Hepatocyte (in vitro differentiated cells): ENCODE results near the gene JMJD1C. TPM values are rescaled to one million over a fixed set of nuclear protein-coding genes. Genes with fewer than 3 reads are reported as not detected.

ENCODE experiments used
- DNase-seq: peaks from one replicate; pipeline ENCODE4 v3.0.0-alpha.2; 2016; ENCODE audit warnings: low spot score
- H2AFZ ChIP-seq: fragments of 200-600 bp; sonication (generic); 2 replicates; pipeline ENCODE4 v1.6.0; 2016; ENCODE audit warnings: antibody characterized with exemption, mild to moderate bottlenecking
- H3K27ac ChIP-seq: fragments of 200-600 bp; sonication (generic); 2 replicates; pipeline ENCODE4 v1.5.1; 2016; ENCODE audit warnings: mild to moderate bottlenecking
- H3K27me3 ChIP-seq: fragments of 200-600 bp; sonication (generic); 2 replicates; pipeline ENCODE4 v1.6.1; 2016
- H3K36me3 ChIP-seq: fragments of 200-600 bp; sonication (generic); replicated peaks from 2 replicates; pipeline ENCODE4 v1.5.1; 2016; ENCODE audit warnings: low read depth; ENCODE audit not compliant: insufficient read depth
- H3K4me1 ChIP-seq: fragments of 200-600 bp; sonication (generic); 2 replicates; pipeline ENCODE4 v1.5.1; 2016; ENCODE audit warnings: mild to moderate bottlenecking, moderate library complexity; ENCODE audit not compliant: insufficient read depth
- H3K4me2 ChIP-seq: fragments of 200-600 bp; sonication (generic); 2 replicates; pipeline ENCODE4 v1.6.0; 2016
- H3K4me3 ChIP-seq: fragments of 200-600 bp; sonication (generic); 2 replicates; pipeline ENCODE4 v1.5.1; 2016; ENCODE audit warnings: mild to moderate bottlenecking
- H3K79me2 ChIP-seq: fragments of 200-600 bp; sonication (generic); 2 replicates; pipeline ENCODE4 v1.6.0; 2017; ENCODE audit warnings: mild to moderate bottlenecking
- H3K9me2 ChIP-seq: fragments of 200-600 bp; sonication (generic); replicated peaks from 2 replicates; pipeline ENCODE4 v1.6.0; 2017; ENCODE audit warnings: mild to moderate bottlenecking; ENCODE audit not compliant: insufficient read depth
- H3K9me3 ChIP-seq: fragments of 200-600 bp; sonication (generic); 2 replicates; pipeline ENCODE4 v1.5.1; 2016; ENCODE audit warnings: low read depth, mild to moderate bottlenecking
- H4K20me1 ChIP-seq: fragments of 200-600 bp; sonication (generic); 2 replicates; pipeline ENCODE4 v1.6.0; 2016; ENCODE audit warnings: mild to moderate bottlenecking; ENCODE audit not compliant: insufficient read depth, poor library complexity, severe bottlenecking
- EZH2 ChIP-seq: fragments of 200-600 bp; sonication (generic); IDR thresholded peaks from 2 replicates; pipeline ENCODE4 v1.6.1; 2016; ENCODE audit warnings: antibody characterized with exemption, mild to moderate bottlenecking, borderline replicate concordance
- EZH2phosphoT487 ChIP-seq: fragments of 200-600 bp; sonication (generic); IDR thresholded peaks from one replicate; pipeline ENCODE4 v1.6.1; 2018; ENCODE audit warnings: antibody characterized with exemption, mild to moderate bottlenecking, low read depth, moderate library complexity; ENCODE audit not compliant: unreplicated experiment, severe bottlenecking
- WGBS: methylation state at CpG from one replicate; pipeline ENCODE4 v1.1.6; 2016; ENCODE audit warnings: low lambda C conversion rate; ENCODE audit errors: missing lambda C conversion rate; 5-methylcytosine and 5-hydroxymethylcytosine counted together
- polyA plus RNA-seq: library from polyadenylated mRNA; unstranded; fragments of >200 nt; fragmentation: Nextera tagmentation; extraction: Ambion mirVana; gene quantifications from 2 replicates; pipeline ENCODE4 v1.2.1, GENCODE V29; 2016
- total RNA-seq: library from RNA; depleted of rRNA; stranded (reverse); fragments of >200 nt; gene quantifications from 2 replicates; pipeline ENCODE4 v1.2.3, GENCODE V29; 2014
- TF ChIP-seq, protein P1 (sequence below): fragments of 200-600 bp; sonication (generic); IDR thresholded peaks from 2 replicates; pipeline ENCODE4 v1.5.1; 2016; ENCODE audit warnings: antibody characterized with exemption, mild to moderate bottlenecking; ENCODE audit not compliant: poor library complexity

The JMJD1C gene
- total and polyA plus RNA-seq, 2 experiments from 2014 or later, result 43.2 to 177 TPM

- peaks cover 62% of the 10 kb centered on the region for H3K79me2 ChIP-seq
- DNase-seq, result no peak
- no peak overlapping the region for H3K27ac ChIP-seq
- peaks cover 2% of the 10 kb centered on the region for H4K20me1 ChIP-seq
- no peak overlapping the region for H3K4me2 ChIP-seq
- no peaks in the 10 kb centered on the region for H3K9me3 ChIP-seq
- H2AFZ ChIP-seq, result no peak overlapping the region
- no peaks in the 10 kb centered on the region for H3K36me3 ChIP-seq
- no peak for TF ChIP-seq EZH2phosphoT487
- TF ChIP-seq, protein P1, sequence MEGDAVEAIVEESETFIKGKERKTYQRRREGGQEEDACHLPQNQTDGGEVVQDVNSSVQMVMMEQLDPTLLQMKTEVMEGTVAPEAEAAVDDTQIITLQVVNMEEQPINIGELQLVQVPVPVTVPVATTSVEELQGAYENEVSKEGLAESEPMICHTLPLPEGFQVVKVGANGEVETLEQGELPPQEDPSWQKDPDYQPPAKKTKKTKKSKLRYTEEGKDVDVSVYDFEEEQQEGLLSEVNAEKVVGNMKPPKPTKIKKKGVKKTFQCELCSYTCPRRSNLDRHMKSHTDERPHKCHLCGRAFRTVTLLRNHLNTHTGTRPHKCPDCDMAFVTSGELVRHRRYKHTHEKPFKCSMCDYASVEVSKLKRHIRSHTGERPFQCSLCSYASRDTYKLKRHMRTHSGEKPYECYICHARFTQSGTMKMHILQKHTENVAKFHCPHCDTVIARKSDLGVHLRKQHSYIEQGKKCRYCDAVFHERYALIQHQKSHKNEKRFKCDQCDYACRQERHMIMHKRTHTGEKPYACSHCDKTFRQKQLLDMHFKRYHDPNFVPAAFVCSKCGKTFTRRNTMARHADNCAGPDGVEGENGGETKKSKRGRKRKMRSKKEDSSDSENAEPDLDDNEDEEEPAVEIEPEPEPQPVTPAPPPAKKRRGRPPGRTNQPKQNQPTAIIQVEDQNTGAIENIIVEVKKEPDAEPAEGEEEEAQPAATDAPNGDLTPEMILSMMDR, result no peak
- no peak for TF ChIP-seq EZH2
- H3K27me3 ChIP-seq, result no peaks in the 10 kb centered on the region
- H3K4me1 ChIP-seq, result no peaks in the 10 kb centered on the region
- no peaks in the 10 kb centered on the region for H3K9me2 ChIP-seq
- 90% methylated on average over 5 of the region's 5 CpGs for WGBS
- no peak overlapping the region for H3K4me3 ChIP-seq
These were observed 90.3 kb downstream of the JMJD1C start for GRCh38 chr10:63375458-63375857.

DNA sequence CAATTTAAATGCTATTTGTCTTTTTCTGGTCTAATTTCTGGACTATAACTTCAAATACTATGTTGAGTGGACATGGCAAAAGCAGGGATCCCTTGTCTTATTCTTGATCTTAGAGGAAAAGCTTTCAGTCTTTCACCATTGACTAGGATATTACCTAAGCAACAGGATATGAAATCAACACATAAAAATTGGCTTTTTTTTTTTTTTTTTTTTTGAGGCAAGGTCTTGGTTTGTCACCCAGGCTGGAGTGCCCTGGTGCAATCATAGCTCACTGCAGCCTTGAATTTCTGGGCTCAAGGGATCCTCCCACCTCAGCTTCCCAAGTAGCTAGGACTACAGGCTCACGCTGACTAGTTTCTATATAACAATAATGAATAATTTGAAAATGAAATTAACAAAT, 90.8 kb downstream of the JMJD1C start:
- Histone ChIP-seq H3K4me1 (no peaks in the 10 kb centered on the region), H2AFZ (no peak overlapping the region), H3K4me2 (no peak overlapping the region), H3K4me3 (no peak overlapping the region), H3K9me2 (no peaks in the 10 kb centered on the region), H3K9me3 (no peaks in the 10 kb centered on the region), H3K27ac (no peak overlapping the region), H3K27me3 (no peaks in the 10 kb centered on the region), H3K79me2 (peaks cover 62% of the 10 kb centered on the region), H4K20me1 (peaks cover 2% of the 10 kb centered on the region), H3K36me3 (no peaks in the 10 kb centered on the region)
- 100% methylated on average over 1 of the region's 1 CpG for WGBS
- no peak for TF ChIP-seq EZH2phosphoT487
- TF ChIP-seq EZH2, result no peak
- no peak for DNase-seq

DNA sequence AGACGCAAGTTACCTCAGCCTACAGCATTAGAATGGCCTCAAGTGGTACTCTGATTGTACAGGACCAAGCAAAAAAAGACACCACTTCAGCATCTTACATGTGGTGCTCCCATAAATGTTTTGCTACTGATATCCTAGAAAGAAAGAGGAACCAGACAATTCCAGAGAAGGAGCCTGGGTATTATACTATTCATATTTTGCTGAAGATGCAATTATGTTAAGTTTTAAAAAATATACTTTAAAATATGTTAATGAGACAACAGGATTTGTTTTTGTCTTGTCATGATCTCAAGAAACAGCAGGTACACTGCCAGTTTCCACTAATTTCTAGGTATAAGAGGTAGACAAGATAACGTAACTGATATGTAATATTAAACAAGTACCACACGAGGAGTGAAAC, 92.6 kb downstream of the JMJD1C start:
- WGBS, result 92% methylated on average over 3 of the region's 3 CpGs
- no peak for TF ChIP-seq EZH2phosphoT487
- no peak for TF ChIP-seq EZH2
- TF ChIP-seq, protein P1, result no peak
- H3K79me2 ChIP-seq, result peaks cover 74% of the 10 kb centered on the region

DNA sequence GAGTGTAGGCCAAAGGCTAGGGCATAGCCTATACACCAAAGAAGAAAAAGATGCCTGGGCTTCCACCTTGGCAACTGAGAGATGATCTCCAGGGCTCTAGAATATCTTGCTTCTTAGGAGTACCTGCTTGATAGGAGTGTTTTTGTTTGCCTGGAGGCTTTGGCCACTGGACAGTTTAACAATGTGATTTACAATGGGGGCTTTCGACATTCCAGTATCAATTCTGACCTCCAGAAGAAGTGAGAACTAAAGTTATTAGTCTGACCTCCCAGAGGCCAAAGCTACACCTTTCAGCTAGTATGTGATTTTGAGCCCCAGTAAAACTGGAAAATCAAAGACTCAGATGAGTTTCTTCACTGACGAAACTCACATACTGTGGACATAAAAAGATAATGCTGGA, 96.1 kb downstream of the JMJD1C start:
- TF ChIP-seq EZH2 (no peak), EZH2phosphoT487 (no peak)
- TF ChIP-seq, protein P1, result no peak
- Histone ChIP-seq H3K4me1 (no peaks in the 10 kb centered on the region), H3K27ac (no peak overlapping the region), H3K9me2 (no peaks in the 10 kb centered on the region), H3K36me3 (no peaks in the 10 kb centered on the region), H3K9me3 (no peaks in the 10 kb centered on the region), H3K79me2 (peaks cover 75% of the 10 kb centered on the region), H2AFZ (no peak overlapping the region), H3K27me3 (no peaks in the 10 kb centered on the region), H4K20me1 (peaks cover 2% of the 10 kb centered on the region), H3K4me2 (no peak overlapping the region), H3K4me3 (no peak overlapping the region)
- 46% methylated on average over 2 of the region's 2 CpGs for WGBS
- DNase-seq, result no peak

More for the DNA sequence above, 92.6 kb downstream of the JMJD1C start:
- Histone ChIP-seq H3K36me3 (no peaks in the 10 kb centered on the region), H2AFZ (no peak overlapping the region), H3K4me2 (no peak overlapping the region), H3K4me1 (no peaks in the 10 kb centered on the region), H3K4me3 (no peak overlapping the region), H3K27ac (no peak overlapping the region), H3K9me2 (no peaks in the 10 kb centered on the region), H4K20me1 (peaks cover 2% of the 10 kb centered on the region), H3K9me3 (no peaks in the 10 kb centered on the region), H3K27me3 (no peaks in the 10 kb centered on the region)
- DNase-seq, result no peak
